Dermis microvascular lymphatic vessel endothelial cell (primary cell): ENCODE results near the gene NFATC2IP. TPM values are rescaled to one million over a fixed set of nuclear protein-coding genes. Genes with fewer than 3 reads are reported as not detected.
"Not testable (repeated sequence)": the region's sequence is repeated elsewhere in the genome, so short reads cannot be mapped to it uniquely, and the experiment has no call there.

Experiments
- DNase-seq, 2 donors: peaks; one replicate each; pipeline versions ENCODE4 v3.0.0 to v3.0.0-alpha.2; 2010; ENCODE audit warnings: low read depth in 2 of 2
- total RNA-seq: library from RNA; depleted of rRNA; stranded (reverse); fragments of >200 nt; gene quantifications from 2 replicates; pipeline ENCODE4 v1.2.1, GENCODE V29; 2014

The NFATC2IP gene
- total RNA-seq, 1 donor from 2014 or later: 18.5 TPM

DNA sequence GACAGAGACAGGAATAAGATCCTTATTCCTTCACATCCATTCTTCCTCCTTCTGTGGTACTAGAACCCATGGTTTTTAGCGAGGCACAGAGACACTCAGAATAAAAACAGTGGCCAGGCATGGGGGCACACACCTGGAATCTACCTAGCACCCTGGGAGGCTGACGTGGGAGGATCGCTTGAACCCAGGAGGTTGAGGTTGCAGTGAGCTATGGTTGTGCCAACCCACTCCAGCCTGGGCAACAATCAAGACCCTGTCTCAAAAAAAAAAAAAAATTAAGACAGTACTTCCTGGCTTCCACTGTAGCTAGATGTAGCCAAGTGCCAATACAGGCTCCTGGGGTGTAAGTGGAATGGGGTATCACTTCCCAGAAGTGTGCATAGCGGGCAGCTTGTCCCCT, 16.4 kb downstream of the NFATC2IP start:
- DNase-seq: no peak

DNA sequence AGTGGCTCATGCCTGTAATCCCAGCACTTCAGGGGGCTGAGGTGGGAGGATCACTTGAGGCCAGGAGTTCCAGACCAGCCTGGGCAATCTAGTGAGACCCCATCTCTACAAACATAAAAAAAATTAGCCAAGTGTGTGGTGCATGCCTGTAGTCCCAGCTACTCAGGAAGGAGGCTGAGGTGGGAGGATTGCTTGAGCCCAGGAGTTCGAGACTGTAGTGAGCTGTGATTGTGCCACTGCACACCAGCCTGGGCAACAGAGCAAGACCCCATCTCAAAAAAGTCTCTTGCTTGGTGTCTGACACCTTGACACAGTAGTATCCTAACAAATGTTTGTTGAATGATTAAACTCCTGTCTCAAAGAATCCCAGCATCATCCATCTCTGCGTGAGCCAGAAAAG, 19.0 kb downstream of the NFATC2IP start:
- not testable (repeated sequence) for DNase-seq

DNA sequence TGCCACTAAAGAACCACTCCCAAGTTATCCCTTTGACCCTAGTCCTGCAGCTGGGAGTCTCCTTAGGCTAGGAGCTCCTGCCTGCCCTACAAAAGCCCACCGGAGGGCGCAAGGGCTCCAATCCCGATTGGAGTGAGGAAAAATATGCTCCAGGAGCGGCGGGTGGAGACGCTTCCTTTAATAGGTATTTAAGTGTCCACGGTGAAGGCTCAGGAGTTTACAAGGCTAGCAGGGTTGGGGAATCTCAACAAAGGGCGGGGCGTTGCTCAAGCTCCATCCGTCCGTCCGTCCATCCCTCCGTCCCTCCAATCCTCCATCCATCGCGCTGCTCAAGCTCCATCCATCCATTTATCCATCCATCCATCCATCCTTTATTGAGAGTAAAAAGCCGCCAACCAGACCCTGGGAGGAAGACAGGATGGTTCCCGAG, 23.3 kb downstream of the NFATC2IP start:
- peak; percentile 24 to 73 for DNase-seq

DNA sequence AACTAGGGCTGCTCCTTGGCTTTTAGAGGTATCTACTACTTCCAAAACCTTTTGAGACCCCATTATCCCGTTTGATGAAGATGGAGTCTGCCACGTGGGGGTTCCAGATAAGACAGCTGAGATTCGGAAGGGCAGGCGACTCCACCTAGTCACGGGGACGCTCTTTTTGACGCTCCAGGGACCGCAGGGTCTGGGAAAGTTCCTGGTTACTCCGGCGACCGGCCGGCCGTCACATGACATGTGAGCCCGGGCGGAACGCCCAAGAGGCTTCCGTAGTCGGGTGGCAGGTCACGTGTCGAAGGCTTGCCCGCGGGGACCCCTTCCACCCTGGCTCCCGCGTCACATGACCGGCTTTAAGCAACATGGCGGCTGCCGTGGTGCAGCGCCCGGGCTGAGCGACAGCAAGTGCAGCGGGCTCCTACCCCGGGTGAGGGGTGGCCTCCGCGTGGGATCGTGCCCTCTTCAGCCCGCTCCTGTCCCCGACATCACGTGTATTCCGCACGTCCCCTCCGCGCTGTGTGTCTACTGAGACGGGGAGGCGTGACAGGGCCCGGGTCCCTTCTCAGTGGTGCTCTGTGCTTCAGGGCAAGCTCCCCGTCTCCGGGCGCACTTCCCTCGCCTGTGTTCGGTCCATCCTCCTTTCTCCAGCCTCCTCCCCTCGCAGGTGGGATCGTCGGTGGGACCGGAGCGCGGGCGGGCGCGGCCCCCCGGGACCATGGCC, 23.9 kb downstream of the NFATC2IP start, which contains the start of gene SPNS1:
Gene SPNS1 (plus strand): TSS at position 342 of the 721 bp plus-strand sequence. CDS start 374 bp downstream, at position 716.
- DNase-seq: peak; percentile 94 to 98

DNA sequence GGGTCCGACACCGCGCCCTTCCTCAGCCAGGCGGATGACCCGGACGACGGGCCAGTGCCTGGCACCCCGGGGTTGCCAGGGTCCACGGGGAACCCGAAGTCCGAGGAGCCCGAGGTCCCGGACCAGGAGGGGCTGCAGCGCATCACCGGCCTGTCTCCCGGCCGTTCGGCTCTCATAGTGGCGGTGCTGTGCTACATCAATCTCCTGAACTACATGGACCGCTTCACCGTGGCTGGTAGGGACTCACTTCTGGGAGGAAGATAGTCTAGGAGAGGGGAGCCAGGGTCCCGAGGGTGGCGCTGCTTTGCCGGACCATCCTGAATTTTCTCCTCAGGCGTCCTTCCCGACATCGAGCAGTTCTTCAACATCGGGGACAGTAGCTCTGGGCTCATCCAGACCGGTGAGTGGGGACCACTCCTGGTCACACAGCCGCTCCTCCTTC, 24.4 kb downstream of the NFATC2IP start:
- DNase-seq: peak in 1 of 2 donors; percentile 13

DNA sequence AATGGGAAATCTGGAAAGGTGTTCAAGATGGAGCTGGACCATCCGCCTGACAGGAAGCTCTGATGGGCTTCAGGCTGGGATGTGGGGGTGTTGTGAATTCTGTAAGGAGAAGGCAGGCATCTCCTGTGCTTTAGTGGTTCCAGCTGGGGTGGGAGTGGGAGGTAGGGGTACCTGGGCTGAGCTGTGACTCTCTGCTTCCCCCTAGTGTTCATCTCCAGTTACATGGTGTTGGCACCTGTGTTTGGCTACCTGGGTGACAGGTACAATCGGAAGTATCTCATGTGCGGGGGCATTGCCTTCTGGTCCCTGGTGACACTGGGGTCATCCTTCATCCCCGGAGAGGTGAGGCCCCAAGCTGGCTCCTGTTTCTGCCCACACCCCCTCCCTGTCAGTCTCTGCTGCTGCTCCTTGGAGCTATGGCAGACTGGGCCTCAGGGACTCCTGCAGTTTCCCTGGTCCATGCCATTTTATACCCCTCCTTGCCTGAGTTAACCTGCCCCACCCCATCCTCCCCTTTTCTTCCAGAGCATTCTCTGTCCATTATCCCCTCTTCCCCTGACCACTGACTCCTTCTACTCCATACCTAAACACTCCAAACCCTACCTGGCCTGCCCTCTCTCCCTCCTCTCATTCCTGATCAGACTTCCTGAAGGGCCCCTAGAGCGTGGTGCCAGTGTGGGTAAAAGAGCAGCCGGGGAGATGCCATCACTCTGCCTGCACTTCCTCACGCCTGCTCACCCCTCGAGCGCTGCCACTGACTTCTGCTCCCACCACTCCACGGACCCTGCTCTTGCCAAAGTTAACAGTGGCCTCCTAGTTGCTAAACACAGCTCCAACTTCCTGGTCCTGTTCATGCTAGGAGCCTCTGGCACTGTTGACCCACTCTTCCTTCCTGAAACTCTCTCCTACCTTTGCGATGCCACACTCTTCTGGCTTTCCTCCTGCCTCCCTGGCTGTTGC, 27.2 kb downstream of the NFATC2IP start:
- DNase-seq: no peak

DNA sequence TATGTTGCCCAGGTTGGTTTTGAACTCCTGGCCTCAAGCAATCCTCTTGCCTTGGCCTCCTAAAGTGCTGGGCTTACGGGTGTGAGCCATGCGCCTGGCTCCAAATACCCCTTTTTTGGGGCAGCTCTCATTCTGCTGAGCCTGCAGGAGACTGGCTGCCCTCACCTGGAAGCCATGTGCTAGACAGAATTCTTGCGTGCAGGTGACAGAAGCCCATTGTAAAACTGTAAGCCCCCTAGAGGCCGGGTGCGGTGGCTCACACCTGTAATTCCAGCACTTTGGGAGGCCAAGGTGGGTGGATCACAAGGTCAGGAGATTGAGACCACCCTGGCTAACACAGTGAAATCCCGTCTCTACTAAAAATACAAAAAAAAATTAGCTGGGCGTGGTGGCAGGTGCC, 29.6 kb downstream of the NFATC2IP start:
- DNase-seq: not testable (repeated sequence)

DNA sequence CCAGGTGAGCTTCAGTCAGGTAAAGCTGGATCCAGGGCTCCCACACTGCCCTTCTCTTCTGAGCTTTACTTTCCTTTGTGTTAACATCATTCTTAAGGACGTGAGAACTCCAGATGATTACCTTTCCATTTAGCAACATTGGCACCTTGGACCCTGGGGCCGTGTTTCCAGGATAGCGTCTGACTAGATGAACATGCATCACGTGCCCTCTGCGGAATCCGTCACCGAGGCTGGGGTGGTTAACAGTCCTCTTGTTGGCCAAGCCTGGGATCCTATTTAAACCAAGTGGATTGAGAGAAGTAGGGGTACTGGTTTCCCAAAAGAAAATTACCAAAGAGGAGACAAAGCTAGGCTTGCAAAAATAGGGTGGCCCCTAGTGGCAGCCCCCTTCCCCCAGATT, 30.2 kb downstream of the NFATC2IP start:
- no peak for DNase-seq

DNA sequence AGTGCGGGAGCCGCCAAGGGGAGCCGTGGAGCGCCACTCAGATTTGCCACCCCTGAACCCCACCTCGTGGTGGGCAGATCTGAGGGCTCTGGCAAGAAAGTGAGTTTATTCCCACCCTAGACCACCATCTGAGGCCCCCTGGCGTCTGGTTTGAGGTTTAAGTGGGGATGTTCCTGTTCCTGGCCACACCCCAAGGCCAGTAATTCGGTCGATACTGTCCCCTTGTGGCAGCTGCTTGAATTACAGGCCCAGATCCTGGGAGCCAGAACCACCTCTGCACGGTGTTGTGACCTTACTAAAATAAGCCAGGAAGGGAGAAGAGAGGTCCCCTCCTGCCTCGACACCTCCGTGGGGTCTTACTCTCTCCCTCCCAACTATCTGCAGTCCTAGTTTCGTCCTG, 30.8 kb downstream of the NFATC2IP start:
- DNase-seq: peak in 1 of 2 donors; percentile 6

DNA sequence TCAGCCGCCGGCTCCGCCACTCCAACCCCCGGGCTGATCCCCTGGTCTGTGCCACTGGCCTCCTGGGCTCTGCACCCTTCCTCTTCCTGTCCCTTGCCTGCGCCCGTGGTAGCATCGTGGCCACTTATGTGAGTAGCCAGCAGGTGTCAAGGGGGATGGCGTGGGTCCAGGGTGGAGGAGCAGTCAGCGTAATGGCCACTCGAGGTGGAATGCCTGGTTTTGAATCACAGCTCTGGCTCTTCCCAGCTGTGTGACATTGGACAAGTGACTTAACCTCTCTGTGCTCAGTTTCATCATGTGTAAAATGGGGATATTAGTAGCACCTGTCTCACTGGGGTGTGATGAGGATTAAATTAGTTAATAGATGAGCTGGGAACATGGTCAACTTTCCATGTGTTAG, 31.7 kb downstream of the NFATC2IP start:
- DNase-seq: no peak

DNA sequence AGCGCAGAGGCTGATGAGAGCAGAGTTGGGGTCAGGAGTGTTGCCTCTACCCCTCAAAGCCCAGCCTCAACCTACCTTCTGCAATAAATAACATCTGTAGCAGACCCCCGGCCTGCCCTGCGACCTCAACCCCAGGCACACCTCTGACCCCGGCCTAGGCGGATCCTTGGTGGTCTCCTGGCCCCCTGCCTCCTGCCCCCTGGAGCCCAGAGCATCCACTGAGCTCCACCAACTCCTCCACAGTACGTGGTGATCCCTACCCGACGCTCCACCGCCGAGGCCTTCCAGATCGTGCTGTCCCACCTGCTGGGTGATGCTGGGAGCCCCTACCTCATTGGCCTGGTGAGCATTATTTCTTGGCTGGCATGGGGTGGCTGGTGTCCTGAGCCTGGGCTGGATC, 32.2 kb downstream of the NFATC2IP start:
- no peak for DNase-seq

DNA sequence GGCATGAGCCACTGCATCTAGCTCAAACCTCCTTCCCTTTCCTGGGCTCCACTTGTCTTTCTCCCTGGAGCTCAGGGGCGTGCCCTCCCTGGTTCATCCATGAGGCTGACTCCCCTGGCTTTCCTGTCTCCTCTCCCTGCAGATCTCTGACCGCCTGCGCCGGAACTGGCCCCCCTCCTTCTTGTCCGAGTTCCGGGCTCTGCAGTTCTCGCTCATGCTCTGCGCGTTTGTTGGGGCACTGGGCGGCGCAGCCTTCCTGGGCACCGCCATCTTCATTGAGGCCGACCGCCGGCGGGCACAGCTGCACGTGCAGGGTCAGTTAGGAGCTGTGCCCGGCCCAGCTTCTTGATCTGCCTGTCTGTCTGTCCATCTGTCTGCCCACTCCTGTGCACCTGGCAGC, 32.9 kb downstream of the NFATC2IP start:
- no peak for DNase-seq

DNA sequence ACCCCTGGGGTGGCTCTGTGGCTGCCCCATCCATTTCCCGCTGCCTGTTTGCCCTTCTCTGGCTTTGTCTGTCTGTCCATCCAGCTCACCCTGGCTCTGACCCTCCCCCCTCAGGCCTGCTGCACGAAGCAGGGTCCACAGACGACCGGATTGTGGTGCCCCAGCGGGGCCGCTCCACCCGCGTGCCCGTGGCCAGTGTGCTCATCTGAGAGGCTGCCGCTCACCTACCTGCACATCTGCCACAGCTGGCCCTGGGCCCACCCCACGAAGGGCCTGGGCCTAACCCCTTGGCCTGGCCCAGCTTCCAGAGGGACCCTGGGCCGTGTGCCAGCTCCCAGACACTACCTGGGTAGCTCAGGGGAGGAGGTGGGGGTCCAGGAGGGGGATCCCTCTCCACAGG, 33.4 kb downstream of the NFATC2IP start:
- no peak for DNase-seq

DNA sequence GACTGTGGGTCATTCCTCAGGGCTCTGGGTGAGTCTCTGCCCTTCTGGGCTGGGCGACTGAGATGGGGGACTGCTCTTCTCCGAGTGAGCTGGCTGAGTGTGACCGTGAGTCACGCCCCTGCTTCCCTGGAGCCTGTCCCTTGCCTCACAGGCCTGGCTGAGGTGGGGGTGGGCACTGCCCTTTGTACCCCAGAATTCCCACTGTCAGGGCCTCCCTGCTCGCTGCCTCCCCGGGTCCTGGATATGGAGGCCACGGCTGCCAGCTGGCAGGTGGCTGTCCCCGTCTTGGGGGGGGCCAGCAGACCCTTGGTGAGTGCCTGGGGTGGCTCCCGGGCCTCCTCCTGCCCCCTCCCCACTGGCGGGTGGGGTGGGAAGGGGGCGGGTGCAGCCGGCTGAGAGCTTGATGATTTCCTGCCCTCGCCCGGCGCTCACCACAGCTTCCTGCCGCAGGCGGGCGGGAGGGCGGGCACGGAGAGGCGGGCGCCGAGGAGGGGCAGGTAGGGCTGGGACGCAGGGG, 33.9 kb downstream of the NFATC2IP start, which contains the start of gene LAT:
Gene LAT (plus strand): TSS at position 434 of the 517 bp plus-strand sequence. CDS start 366 bp downstream, outside the sequence.
- DNase-seq: peak in 1 of 2 donors; percentile 34

DNA sequence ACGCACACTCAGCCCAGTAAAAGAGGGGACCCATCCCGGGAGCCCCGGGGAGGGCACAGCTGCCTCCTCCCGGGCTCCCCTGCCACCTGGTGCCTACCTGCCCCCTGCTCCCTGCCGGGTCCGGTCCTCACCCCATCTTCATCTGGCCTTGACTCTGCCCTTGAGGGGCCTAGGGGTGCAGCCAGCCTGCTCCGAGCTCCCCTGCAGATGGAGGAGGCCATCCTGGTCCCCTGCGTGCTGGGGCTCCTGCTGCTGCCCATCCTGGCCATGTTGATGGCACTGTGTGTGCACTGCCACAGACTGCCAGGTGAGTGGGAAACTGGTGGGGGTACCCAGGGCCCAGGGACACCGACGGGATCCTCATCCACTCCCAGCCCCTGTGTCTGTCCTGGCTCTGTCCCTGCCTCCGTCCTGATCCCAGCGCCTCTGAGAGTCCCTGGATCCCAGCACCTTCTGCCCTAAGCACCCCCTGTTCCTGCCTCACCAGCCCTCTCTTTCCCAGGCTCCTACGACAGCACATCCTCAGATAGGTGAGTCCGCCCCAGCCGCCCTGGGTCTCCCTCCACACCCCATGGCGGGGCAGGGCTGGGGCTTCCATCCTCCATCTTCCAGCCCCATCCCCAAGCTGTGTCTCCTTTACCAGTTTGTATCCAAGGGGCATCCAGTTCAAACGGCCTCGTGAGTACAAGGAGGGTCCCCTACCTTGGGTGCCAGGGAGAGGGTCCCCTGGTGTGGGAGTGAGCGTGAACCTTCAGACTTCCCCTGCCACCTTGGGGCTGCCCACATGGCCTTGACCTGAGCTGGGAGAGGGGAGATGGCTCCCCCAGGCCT, 34.7 kb downstream of the NFATC2IP start:
- DNase-seq: no peak

DNA sequence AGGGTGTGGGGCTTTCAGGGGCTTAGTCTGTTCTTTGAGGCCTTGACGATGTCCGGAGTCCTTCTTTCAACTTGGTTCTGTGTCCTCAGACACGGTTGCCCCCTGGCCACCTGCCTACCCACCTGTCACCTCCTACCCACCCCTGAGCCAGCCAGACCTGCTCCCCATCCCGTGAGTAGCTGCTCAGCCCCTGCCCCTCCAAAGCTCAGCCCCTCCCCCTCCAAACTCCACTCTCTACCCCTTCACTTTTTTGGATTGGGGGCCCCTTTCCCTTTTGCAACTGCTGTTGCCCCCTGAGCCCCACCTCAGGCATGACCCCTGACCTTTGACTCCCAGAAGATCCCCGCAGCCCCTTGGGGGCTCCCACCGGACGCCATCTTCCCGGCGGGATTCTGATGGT, 35.3 kb downstream of the NFATC2IP start:
- no peak for DNase-seq

DNA sequence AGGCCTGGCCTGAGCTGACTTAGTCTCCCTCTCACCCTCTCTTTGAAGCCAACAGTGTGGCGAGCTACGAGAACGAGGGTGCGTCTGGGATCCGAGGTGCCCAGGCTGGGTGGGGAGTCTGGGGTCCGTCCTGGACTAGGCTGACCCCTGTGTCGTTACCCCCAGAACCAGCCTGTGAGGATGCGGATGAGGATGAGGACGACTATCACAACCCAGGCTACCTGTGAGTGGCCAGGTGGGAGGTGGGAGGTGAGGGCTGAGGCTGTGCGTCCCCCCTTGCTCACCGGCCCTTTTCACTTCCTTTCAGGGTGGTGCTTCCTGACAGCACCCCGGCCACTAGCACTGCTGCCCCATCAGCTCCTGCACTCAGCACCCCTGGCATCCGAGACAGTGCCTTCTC, 35.8 kb downstream of the NFATC2IP start:
- no peak for DNase-seq

DNA sequence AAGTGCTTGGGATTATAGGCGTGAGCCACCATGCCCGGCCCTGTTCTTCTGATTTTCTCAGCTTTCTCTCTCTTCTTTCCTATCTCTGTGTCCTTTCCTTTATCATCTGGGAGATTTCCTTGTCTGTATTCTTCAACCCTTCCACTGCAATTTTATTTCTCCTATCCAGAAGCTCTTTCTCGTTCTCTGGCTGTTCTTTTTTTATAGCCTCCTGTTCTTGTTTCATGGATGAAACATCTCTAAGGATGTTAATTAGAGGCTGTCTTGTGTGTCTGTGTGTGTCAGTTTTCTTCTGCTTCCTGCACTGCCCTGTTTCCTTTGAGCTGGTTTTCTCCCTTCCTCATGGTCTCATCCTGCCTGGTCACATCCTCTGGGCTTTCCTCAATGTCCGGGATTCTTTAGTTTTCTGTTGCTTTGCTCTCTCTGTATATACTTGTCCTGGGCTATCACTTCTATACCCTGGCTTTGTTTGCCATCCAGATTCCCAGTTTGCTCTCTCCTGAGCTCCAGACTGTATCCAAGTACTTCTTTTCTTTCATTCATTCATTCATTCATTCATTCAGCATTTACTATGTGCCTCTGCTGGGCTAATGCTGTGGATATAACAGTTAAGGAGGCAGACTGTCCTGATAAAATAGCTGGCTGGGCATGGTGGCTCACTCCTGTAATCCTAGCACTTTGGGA, 36.6 kb downstream of the NFATC2IP start:
- no peak for DNase-seq

DNA sequence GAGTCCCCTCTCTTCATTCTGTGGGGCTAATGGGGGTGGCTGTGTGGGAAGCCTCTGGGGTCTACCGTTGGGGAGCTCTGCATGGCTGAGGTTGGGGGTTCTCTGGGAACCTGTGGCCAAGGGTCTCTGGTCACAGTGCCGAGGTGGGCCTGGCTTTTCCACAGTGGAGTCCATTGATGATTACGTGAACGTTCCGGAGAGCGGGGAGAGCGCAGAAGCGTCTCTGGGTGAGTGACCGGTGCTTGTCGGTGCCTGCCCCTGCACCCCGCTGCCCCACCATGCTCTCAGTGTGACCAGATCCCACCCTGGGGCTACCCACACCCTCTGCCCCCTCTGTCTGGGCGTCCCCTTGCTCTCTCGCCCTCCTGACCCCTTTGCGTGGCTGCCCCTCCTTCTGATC, 38.6 kb downstream of the NFATC2IP start:
- no peak for DNase-seq

DNA sequence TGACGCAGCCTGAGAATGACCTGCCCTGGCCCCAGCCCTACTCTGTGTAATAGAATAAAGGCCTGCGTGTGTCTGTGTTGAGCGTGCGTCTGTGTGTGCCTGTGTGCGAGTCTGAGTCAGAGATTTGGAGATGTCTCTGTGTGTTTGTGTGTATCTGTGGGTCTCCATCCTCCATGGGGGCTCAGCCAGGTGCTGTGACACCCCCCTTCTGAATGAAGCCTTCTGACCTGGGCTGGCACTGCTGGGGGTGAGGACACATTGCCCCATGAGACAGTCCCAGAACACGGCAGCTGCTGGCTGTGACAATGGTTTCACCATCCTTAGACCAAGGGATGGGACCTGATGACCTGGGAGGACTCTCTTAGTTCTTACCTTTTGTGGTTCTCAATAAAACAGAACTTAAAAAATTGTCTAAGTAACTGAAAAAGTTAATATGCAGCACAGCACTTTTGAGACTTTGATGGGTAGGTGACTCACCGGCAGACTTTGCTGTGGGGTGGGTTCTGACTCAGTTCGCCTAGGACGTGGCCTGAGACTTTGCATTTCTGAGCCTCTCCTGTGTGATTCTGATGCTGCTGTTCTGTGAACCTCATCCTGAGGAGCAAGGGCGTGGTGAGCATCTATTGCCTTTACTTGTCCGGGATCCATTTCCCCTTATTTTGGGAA, 39.8 kb downstream of the NFATC2IP start:
- no peak for DNase-seq
